Measurements from ENCODE around the gene EXOC2. TPM values are rescaled to one million over a fixed set of nuclear protein-coding genes. Genes with fewer than 3 reads are reported as not detected.

Gene EXOC2
- polyA plus RNA-seq, 1 donor (not counting 4 experiments of a cell fraction or from before 2014, with no cell fraction given), result 28.4 TPM

DNA sequence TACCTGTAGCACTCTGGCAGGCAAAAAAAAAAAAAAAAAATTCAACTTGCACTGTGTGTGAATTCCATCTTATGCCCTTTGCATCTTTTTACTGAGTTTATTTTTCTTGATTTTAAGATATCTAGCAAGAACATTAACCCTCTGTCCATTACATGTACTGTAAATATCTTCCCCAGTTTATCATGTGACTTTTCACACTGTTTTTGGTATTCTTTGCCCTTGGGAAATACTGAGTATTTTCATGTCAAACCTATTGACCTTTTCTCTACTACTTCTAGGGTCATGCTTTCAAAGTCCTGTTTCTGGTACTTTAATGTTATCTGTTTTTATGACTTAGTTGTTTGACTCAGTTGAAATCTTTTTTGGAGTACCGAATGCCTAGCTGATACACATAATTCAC, 35.2 kb downstream of the EXOC2 start:
- peaks cover 0 to 8% of the 10 kb centered on the region in 2 experiments for H3K36me3 ChIP-seq (ENCODE audit: control insufficient read depth in 2 of 2, extremely low read depth in 1 of 2, insufficient read depth in 2 of 2, low read length in 2 of 2)
- TF ChIP-seq, protein P1, sequence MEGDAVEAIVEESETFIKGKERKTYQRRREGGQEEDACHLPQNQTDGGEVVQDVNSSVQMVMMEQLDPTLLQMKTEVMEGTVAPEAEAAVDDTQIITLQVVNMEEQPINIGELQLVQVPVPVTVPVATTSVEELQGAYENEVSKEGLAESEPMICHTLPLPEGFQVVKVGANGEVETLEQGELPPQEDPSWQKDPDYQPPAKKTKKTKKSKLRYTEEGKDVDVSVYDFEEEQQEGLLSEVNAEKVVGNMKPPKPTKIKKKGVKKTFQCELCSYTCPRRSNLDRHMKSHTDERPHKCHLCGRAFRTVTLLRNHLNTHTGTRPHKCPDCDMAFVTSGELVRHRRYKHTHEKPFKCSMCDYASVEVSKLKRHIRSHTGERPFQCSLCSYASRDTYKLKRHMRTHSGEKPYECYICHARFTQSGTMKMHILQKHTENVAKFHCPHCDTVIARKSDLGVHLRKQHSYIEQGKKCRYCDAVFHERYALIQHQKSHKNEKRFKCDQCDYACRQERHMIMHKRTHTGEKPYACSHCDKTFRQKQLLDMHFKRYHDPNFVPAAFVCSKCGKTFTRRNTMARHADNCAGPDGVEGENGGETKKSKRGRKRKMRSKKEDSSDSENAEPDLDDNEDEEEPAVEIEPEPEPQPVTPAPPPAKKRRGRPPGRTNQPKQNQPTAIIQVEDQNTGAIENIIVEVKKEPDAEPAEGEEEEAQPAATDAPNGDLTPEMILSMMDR (optimal IDR thresholded peaks at IDR 0.05 in 1 of 3, IDR thresholded peaks at IDR 0.05 in 1 of 3, conservative IDR thresholded peaks at IDR 0.05 in 1 of 3; ENCODE audit: extremely low read depth in 1 of 3, insufficient read depth in 2 of 3, low read length in 3 of 3), result no peak
- no peak for TF ChIP-seq EZH2 (IDR thresholded peaks at IDR 0.05; ENCODE audit: low read length)
- no peak overlapping the region for H3K27ac ChIP-seq (ENCODE audit: control insufficient read depth, insufficient read depth, low read length)
- no peak overlapping the region for H3K4me2 ChIP-seq (ENCODE audit: control insufficient read depth, extremely low read depth, insufficient read depth, low read depth, low read length)
- no peak overlapping the region for H2AFZ ChIP-seq (ENCODE audit: control insufficient read depth, low read length)
- H3K27me3 ChIP-seq (ENCODE audit: control insufficient read depth, extremely low read depth, insufficient read depth, low read length), result no peaks in the 10 kb centered on the region
- no peaks in the 10 kb centered on the region for H4K20me1 ChIP-seq (ENCODE audit: control insufficient read depth, extremely low read depth, insufficient read depth, low read length)
- peaks cover 45% of the 10 kb centered on the region for H3K79me2 ChIP-seq (ENCODE audit: control insufficient read depth, insufficient read depth, low read length)
- dilution Hi-C loops (cut with MboI; ENCODE audit: extremely low pct_ligation_motif_present, low sequenced_read_pairs), result no loop called here
- H3K4me1 ChIP-seq (ENCODE audit: control insufficient read depth, extremely low read depth, insufficient read depth, low read length), result no peaks in the 10 kb centered on the region
- H3K9me3 ChIP-seq (ENCODE audit: control insufficient read depth, low read depth, low read length), result no peaks in the 10 kb centered on the region
- H3K9me1 ChIP-seq (ENCODE audit: control insufficient read depth, extremely low read depth, insufficient read depth, low read length), result no peaks in the 10 kb centered on the region
- H3K9ac ChIP-seq (ENCODE audit: control insufficient read depth, extremely low read depth, insufficient read depth, low read length), result no peak overlapping the region
- FAIRE-seq (no peak), DNase-seq (ENCODE audit: low read depth, low spot score) (no peak)
- no peak overlapping the region for H3K4me3 ChIP-seq (ENCODE audit: control insufficient read depth in 2 of 3, extremely low read depth in 1 of 3, insufficient read depth in 2 of 3, low read depth in 1 of 3, low read length in 3 of 3)

DNA sequence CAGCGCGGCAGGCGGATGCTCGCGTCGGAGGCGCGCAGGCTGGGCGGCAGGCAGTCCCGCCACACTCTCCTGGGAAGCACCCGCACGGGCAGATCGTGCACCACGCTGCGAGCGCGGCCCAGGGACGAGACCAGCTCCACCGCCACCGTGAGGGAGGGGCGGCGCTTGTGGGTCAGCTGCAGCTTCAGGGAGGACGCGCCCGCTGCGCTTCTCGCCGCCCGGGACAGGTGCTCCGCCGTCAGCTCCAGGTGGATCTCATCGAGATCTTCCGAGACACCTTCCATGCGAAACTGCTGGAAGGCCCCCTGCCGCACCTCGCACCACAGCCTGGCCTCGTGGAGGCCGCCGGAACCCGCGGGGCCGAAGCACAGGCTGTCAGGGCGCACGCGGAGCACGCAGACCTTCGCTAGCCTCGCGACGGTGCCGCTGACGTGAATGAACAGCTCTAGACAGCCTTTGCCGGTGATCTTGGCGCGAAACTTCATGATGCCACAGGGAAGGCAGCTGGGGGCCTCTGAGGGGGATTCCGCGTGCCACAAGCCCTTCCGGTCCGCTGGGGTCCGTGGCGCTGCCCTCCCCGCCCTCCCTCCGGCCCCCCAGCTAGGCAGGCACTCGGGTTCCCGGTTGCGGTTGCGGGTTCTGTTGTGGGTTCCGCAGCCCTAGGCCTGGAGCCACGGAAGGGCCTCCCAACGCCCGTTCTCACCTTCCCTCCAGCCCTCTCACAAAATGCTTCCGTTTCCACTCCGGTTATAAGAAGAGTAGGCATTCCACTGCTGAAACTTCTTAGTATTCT, 36.3 kb downstream of the EXOC2 start, which contains the start of gene HUS1B:
HUS1B (minus strand) TSS at position 641 of the 793 bp plus-strand sequence; CDS start at position 485, 156 bp downstream.
- no peaks in the 10 kb centered on the region for H3K9me1 ChIP-seq (ENCODE audit: control insufficient read depth, extremely low read depth, insufficient read depth, low read length)
- dilution Hi-C loops (cut with MboI; ENCODE audit: extremely low pct_ligation_motif_present, low sequenced_read_pairs), result no loop called here
- no peak within 1 kb of the TSS for H2AFZ ChIP-seq (ENCODE audit: control insufficient read depth, low read length)
- FAIRE-seq (no peak), DNase-seq (ENCODE audit: low read depth, low spot score) (no peak)
- no peak within 1 kb of the TSS for H3K4me2 ChIP-seq (ENCODE audit: control insufficient read depth, extremely low read depth, insufficient read depth, low read depth, low read length)
- peaks cover 0 to 8% of the 10 kb centered on the region in 2 experiments for H3K36me3 ChIP-seq (ENCODE audit: control insufficient read depth in 2 of 2, extremely low read depth in 1 of 2, insufficient read depth in 2 of 2, low read length in 2 of 2)
- H4K20me1 ChIP-seq (ENCODE audit: control insufficient read depth, extremely low read depth, insufficient read depth, low read length), result no peaks in the 10 kb centered on the region
- TF ChIP-seq, protein P1 (optimal IDR thresholded peaks at IDR 0.05 in 1 of 3, IDR thresholded peaks at IDR 0.05 in 1 of 3, conservative IDR thresholded peaks at IDR 0.05 in 1 of 3; ENCODE audit: extremely low read depth in 1 of 3, insufficient read depth in 2 of 3, low read length in 3 of 3), result no peak
- no peak for TF ChIP-seq EZH2 (IDR thresholded peaks at IDR 0.05; ENCODE audit: low read length)
- no peak within 1 kb of the TSS for H3K4me3 ChIP-seq (ENCODE audit: control insufficient read depth in 2 of 3, extremely low read depth in 1 of 3, insufficient read depth in 2 of 3, low read depth in 1 of 3, low read length in 3 of 3)
- no peak within 1 kb of the TSS for H3K27ac ChIP-seq (ENCODE audit: control insufficient read depth, insufficient read depth, low read length)
- H3K27me3 ChIP-seq (ENCODE audit: control insufficient read depth, extremely low read depth, insufficient read depth, low read length), result no peaks in the 10 kb centered on the region
- no peaks in the 10 kb centered on the region for H3K9me3 ChIP-seq (ENCODE audit: control insufficient read depth, low read depth, low read length)
- no peaks in the 10 kb centered on the region for H3K4me1 ChIP-seq (ENCODE audit: control insufficient read depth, extremely low read depth, insufficient read depth, low read length)
- peaks cover 40% of the 10 kb centered on the region for H3K79me2 ChIP-seq (ENCODE audit: control insufficient read depth, insufficient read depth, low read length)
- no peak within 1 kb of the TSS for H3K9ac ChIP-seq (ENCODE audit: control insufficient read depth, extremely low read depth, insufficient read depth, low read length)

Data from keratinocyte (primary cell).